Astrocyte (in vitro differentiated cells and primary cell): ENCODE measurements around the gene ACACA. TPM values are rescaled to one million over a fixed set of nuclear protein-coding genes. Genes with fewer than 3 reads are reported as not detected.

Source experiments
- DNase-seq: peaks from one replicate; pipeline ENCODE4 v3.0.0-alpha.2; 2010; ENCODE audit warnings: low read depth
- FAIRE-seq: peaks from 2 replicates; lab custom pipeline; 2011; peaks lifted over from hg19 to GRCh38; lab: Jason Lieb, UNC
- H2AFZ ChIP-seq: 2 replicates; pipeline ENCODE4 v1.6.0; 2012; ENCODE audit warnings: low read depth, low read length, inconsistent platforms
- H3K27ac ChIP-seq: 2 replicates; pipeline ENCODE4 v1.5.1; 2011; ENCODE audit warnings: low read depth, low read length, inconsistent platforms
- H3K27me3 ChIP-seq: 2 replicates; pipeline ENCODE4 v1.6.0; 2011; ENCODE audit warnings: low read length, inconsistent platforms; ENCODE audit not compliant: insufficient read depth
- H3K36me3 ChIP-seq: 2 replicates; pipeline ENCODE4 v1.5.1; 2011; ENCODE audit warnings: low read length, inconsistent platforms; ENCODE audit not compliant: insufficient read depth
- H3K4me1 ChIP-seq: 2 replicates; pipeline ENCODE4 v1.5.1; 2011; ENCODE audit warnings: low read length, inconsistent platforms; ENCODE audit not compliant: insufficient read depth
- H3K4me2 ChIP-seq: 2 replicates; pipeline ENCODE4 v1.6.0; 2012; ENCODE audit warnings: low read length, inconsistent platforms
- H3K4me3 ChIP-seq: 2 replicates; pipeline ENCODE4 v1.5.1; 2011; ENCODE audit warnings: low read depth, mild to moderate bottlenecking, low read length, inconsistent platforms; ENCODE audit not compliant: insufficient read depth
- H3K79me2 ChIP-seq: 2 replicates; pipeline ENCODE4 v1.6.0; 2012; ENCODE audit warnings: mild to moderate bottlenecking, low read length, inconsistent platforms; ENCODE audit not compliant: insufficient read depth
- H3K9ac ChIP-seq: 2 replicates; pipeline ENCODE4 v1.6.0; 2012; ENCODE audit warnings: mild to moderate bottlenecking, low read length, inconsistent platforms
- H3K9me3 ChIP-seq: 2 replicates; pipeline ENCODE4 v1.5.1; 2012; ENCODE audit warnings: low read depth, mild to moderate bottlenecking, low read length, inconsistent platforms; ENCODE audit not compliant: insufficient read depth
- H4K20me1 ChIP-seq: 2 replicates; pipeline ENCODE4 v1.6.0; 2012; ENCODE audit warnings: low read length, inconsistent platforms; ENCODE audit not compliant: insufficient read depth
- H3K27ac Mint-ChIP-seq: one replicate; pipeline ENCODE4 v1.8.0; 2021; ENCODE audit warnings: mild to moderate bottlenecking, mixed read lengths; ENCODE audit not compliant: unreplicated experiment
- H3K27me3 Mint-ChIP-seq: one replicate; pipeline ENCODE4 v1.8.0; 2021; ENCODE audit warnings: low read depth, mixed read lengths; ENCODE audit not compliant: unreplicated experiment
- H3K36me3 Mint-ChIP-seq: one replicate; pipeline ENCODE4 v1.8.0; 2021; ENCODE audit warnings: low read depth, mixed read lengths; ENCODE audit not compliant: unreplicated experiment
- H3K4me1 Mint-ChIP-seq: one replicate; pipeline ENCODE4 v1.8.0; 2021; ENCODE audit warnings: low read depth, mixed read lengths; ENCODE audit not compliant: unreplicated experiment
- H3K4me3 Mint-ChIP-seq: one replicate; pipeline ENCODE4 v1.8.0; 2021; ENCODE audit warnings: mild to moderate bottlenecking, moderate library complexity, mixed read lengths; ENCODE audit not compliant: unreplicated experiment
- H3K9me3 Mint-ChIP-seq: one replicate; pipeline ENCODE4 v1.8.0; 2021; ENCODE audit warnings: mild to moderate bottlenecking, mixed read lengths; ENCODE audit not compliant: unreplicated experiment
- EZH2 ChIP-seq: IDR thresholded peaks from 2 replicates; pipeline ENCODE4 v1.6.1; 2012; ENCODE audit warnings: mild to moderate bottlenecking, low read length, inconsistent platforms; ENCODE audit not compliant: insufficient read depth
- total RNA-seq: library from RNA; stranded (reverse); gene quantifications from 2 replicates; pipeline ENCODE4 v1.2.1, GENCODE V29; 2021
- TF ChIP-seq, protein P1 (sequence below): IDR thresholded peaks from 2 replicates; pipeline ENCODE4 v1.5.1; 2011; ENCODE audit warnings: low read depth, mild to moderate bottlenecking, inconsistent platforms, low read length, moderate library complexity; ENCODE audit not compliant: insufficient read depth

Gene ACACA
- total RNA-seq, 1 donor from 2014 or later: 88.3 TPM

GRCh38 chr17:37212179-37212578 lies 194.5 kb downstream of the ACACA start:
- no peaks in the 10 kb centered on the region for H3K9me3 ChIP-seq
- Mint-ChIP-seq H3K4me3 (no peak overlapping the region), H3K27ac (no peak overlapping the region), H3K36me3 (peaks cover 2% of the 10 kb centered on the region), H3K4me1 (peaks cover 6% of the 10 kb centered on the region), H3K9me3 (no peaks in the 10 kb centered on the region), H3K27me3 (no peaks in the 10 kb centered on the region)
- TF ChIP-seq EZH2: no peak
- TF ChIP-seq, protein P1, sequence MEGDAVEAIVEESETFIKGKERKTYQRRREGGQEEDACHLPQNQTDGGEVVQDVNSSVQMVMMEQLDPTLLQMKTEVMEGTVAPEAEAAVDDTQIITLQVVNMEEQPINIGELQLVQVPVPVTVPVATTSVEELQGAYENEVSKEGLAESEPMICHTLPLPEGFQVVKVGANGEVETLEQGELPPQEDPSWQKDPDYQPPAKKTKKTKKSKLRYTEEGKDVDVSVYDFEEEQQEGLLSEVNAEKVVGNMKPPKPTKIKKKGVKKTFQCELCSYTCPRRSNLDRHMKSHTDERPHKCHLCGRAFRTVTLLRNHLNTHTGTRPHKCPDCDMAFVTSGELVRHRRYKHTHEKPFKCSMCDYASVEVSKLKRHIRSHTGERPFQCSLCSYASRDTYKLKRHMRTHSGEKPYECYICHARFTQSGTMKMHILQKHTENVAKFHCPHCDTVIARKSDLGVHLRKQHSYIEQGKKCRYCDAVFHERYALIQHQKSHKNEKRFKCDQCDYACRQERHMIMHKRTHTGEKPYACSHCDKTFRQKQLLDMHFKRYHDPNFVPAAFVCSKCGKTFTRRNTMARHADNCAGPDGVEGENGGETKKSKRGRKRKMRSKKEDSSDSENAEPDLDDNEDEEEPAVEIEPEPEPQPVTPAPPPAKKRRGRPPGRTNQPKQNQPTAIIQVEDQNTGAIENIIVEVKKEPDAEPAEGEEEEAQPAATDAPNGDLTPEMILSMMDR: no peak
- no peak overlapping the region for H3K27ac ChIP-seq
- DNase-seq: no peak
- no peak overlapping the region for H3K4me2 ChIP-seq
- no peak overlapping the region for H3K9ac ChIP-seq
- no peak overlapping the region for H3K4me3 ChIP-seq
- no peak for FAIRE-seq
- H4K20me1 ChIP-seq: peaks cover 8% of the 10 kb centered on the region
- no peaks in the 10 kb centered on the region for H3K27me3 ChIP-seq
- H3K79me2 ChIP-seq: no peaks in the 10 kb centered on the region
- no peaks in the 10 kb centered on the region for H3K4me1 ChIP-seq
- no peak overlapping the region for H2AFZ ChIP-seq
- H3K36me3 ChIP-seq: peaks cover 5% of the 10 kb centered on the region

DNA sequence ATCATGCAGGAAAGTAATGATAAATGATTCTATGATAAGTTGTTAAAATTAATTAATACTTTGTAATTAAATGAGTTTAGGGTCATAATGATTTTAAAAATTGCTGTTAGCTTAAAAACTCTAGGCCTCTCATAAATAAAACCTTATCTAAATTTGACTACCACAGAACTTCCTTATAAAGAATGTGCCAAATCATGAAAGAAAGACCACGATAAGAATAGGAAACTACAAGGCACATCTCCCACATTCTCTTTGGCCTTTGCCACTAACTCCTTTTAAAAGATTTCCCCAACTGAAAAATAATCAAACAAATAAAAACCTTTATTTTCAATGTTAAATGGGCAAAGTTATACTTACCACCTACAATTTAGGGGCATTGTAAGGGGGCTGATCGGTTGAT lies 195.5 kb downstream of the ACACA start:
- Histone ChIP-seq H4K20me1 (peaks cover 8% of the 10 kb centered on the region), H3K4me1 (no peaks in the 10 kb centered on the region), H3K27ac (no peak overlapping the region), H3K27me3 (no peaks in the 10 kb centered on the region), H3K36me3 (peaks cover 5% of the 10 kb centered on the region), H3K79me2 (no peaks in the 10 kb centered on the region), H2AFZ (no peak overlapping the region), H3K9me3 (no peaks in the 10 kb centered on the region), H3K4me2 (no peak overlapping the region), H3K4me3 (no peak overlapping the region), H3K9ac (no peak overlapping the region)
- no peaks in the 10 kb centered on the region for H3K27me3 Mint-ChIP-seq
- H3K4me1 Mint-ChIP-seq: peaks cover 6% of the 10 kb centered on the region
- no peaks in the 10 kb centered on the region for H3K9me3 Mint-ChIP-seq
- DNase-seq: no peak
- TF ChIP-seq EZH2: no peak
- TF ChIP-seq, protein P1: no peak
- no peak overlapping the region for H3K4me3 Mint-ChIP-seq
- peaks cover 5% of the 10 kb centered on the region for H3K36me3 Mint-ChIP-seq
- H3K27ac Mint-ChIP-seq: no peak overlapping the region
- FAIRE-seq: no peak

- Mint-ChIP-seq H3K4me1 (peaks cover 6% of the 10 kb centered on the region), H3K27me3 (no peaks in the 10 kb centered on the region), H3K9me3 (no peaks in the 10 kb centered on the region), H3K36me3 (peaks cover 10% of the 10 kb centered on the region), H3K27ac (no peak overlapping the region), H3K4me3 (no peak overlapping the region)
- Histone ChIP-seq H3K27ac (no peak overlapping the region), H3K36me3 (peaks cover 12% of the 10 kb centered on the region), H4K20me1 (peaks cover 4% of the 10 kb centered on the region), H3K9ac (no peak overlapping the region), H3K9me3 (no peaks in the 10 kb centered on the region), H3K79me2 (no peaks in the 10 kb centered on the region), H3K4me2 (no peak overlapping the region), H3K27me3 (no peaks in the 10 kb centered on the region), H3K4me1 (no peaks in the 10 kb centered on the region), H2AFZ (no peak overlapping the region), H3K4me3 (no peak overlapping the region)
- no peak for TF ChIP-seq EZH2
- TF ChIP-seq, protein P1: no peak
- FAIRE-seq: no peak
- no peak for DNase-seq
Observed at GRCh38 chr17:37207103-37207502, 199.5 kb downstream of the ACACA start.
